Renal cortical epithelial cell (primary cell): ENCODE data around the gene BTG4. TPM values are rescaled to one million over a fixed set of nuclear protein-coding genes. Genes with fewer than 3 reads are reported as not detected.

Source experiments
- DNase-seq: peaks from one replicate; pipeline ENCODE4 v3.0.0-alpha.2; 2011; ENCODE audit warnings: low read depth
- total RNA-seq: library from RNA; depleted of rRNA; stranded (reverse); fragments of >200 nt; gene quantifications from 2 replicates; pipeline ENCODE4 v1.2.3, GENCODE V29; 2014

The BTG4 gene
- total RNA-seq, 1 donor from 2014 or later: not detected

GRCh38 chr11:111455291-111456085, 56.7 kb downstream of the BTG4 start:
- DNase-seq: no peak

GRCh38 chr11:111454561-111455192, 57.5 kb downstream of the BTG4 start:
- DNase-seq: peak; percentile 15

GRCh38 chr11:111452817-111453552, 59.2 kb downstream of the BTG4 start:
- no peak for DNase-seq

GRCh38 chr11:111452146-111452545, 60.0 kb downstream of the BTG4 start:
- DNase-seq: no peak

GRCh38 chr11:111450480-111451320, 61.5 kb downstream of the BTG4 start:
- DNase-seq: no peak

GRCh38 chr11:111449696-111450479, 62.3 kb downstream of the BTG4 start:
- DNase-seq: no peak

GRCh38 chr11:111448831-111449557, 63.2 kb downstream of the BTG4 start:
- no peak for DNase-seq

- DNase-seq: no peak
These were observed 63.8 kb downstream of the BTG4 start for GRCh38 chr11:111448414-111448813.

GRCh38 chr11:111447931-111448330, 64.3 kb downstream of the BTG4 start:
- no peak for DNase-seq

- no peak for DNase-seq
These were observed 65.1 kb downstream of the BTG4 start for GRCh38 chr11:111447112-111447471.

- DNase-seq: peak; percentile 80
These were observed 65.6 kb downstream of the BTG4 start for GRCh38 chr11:111446404-111447111.

- DNase-seq: no peak
These were observed 66.6 kb downstream of the BTG4 start for GRCh38 chr11:111445586-111445985.

Other genes starting within 250 kb of the BTG4 start
- gene POU2AF3, start 213.8 kb downstream of the BTG4 start, total RNA-seq: not detected in 2 replicates
- not detected in 2 replicates for gene POU2AF1, start 133.1 kb downstream of the BTG4 start, total RNA-seq
- not detected in 2 replicates for gene HOATZ, start 2.4 kb upstream of the BTG4 start, total RNA-seq
- 10.0 and 61.1 TPM in 2 replicates for gene LAYN, start 28.3 kb upstream of the BTG4 start, total RNA-seq
- gene SIK2, start 90.1 kb upstream of the BTG4 start, total RNA-seq: 8.9 and 28.2 TPM in 2 replicates